MM.1S (cell line): ENCODE results near the gene C16orf95.

ENCODE experiments used
- DNase-seq: peaks from one replicate; pipeline ENCODE4 v3.0.0-alpha.2; 2015
- H2AFZ ChIP-seq: fragments of 300-600 bp; sonication (generic); 2 replicates; pipeline ENCODE4 v1.6.0; 2016; ENCODE audit warnings: antibody characterized with exemption, low read length
- H3F3A ChIP-seq: fragments of 300-600 bp; sonication (generic); 2 replicates; pipeline ENCODE4 v1.6.1; 2016; ENCODE audit warnings: mild to moderate bottlenecking, antibody characterized with exemption, low read length, moderate library complexity, mixed read lengths; ENCODE audit not compliant: insufficient read depth
- H3K27ac ChIP-seq: fragments of 300-600 bp; sonication (generic); 2 replicates; pipeline ENCODE4 v1.5.1; 2016; ENCODE audit warnings: mild to moderate bottlenecking, low read length
- H3K27me3 ChIP-seq: fragments of 300-600 bp; sonication (generic); replicated peaks from 2 replicates; pipeline ENCODE4 v1.6.0; 2016; ENCODE audit warnings: low read length; ENCODE audit not compliant: insufficient read depth
- H3K36me3 ChIP-seq: fragments of 300-600 bp; sonication (generic); replicated peaks from 2 replicates; pipeline ENCODE4 v1.6.1; 2016; ENCODE audit warnings: mild to moderate bottlenecking, low read length, mixed read lengths; ENCODE audit not compliant: insufficient read depth
- H3K4me1 ChIP-seq: fragments of 300-600 bp; sonication (generic); 2 replicates; pipeline ENCODE4 v1.6.1; 2016; ENCODE audit warnings: low read length, mixed read lengths
- H3K4me2 ChIP-seq: fragments of 300-600 bp; sonication (generic); 2 replicates; pipeline ENCODE4 v1.6.0; 2016; ENCODE audit warnings: low read depth, low read length
- H3K4me3 ChIP-seq: fragments of 300-600 bp; sonication (generic); 2 replicates; pipeline ENCODE4 v1.5.1; 2016; ENCODE audit warnings: low read length, mixed read lengths
- H3K79me2 ChIP-seq: fragments of 300-600 bp; sonication (generic); 2 replicates; pipeline ENCODE4 v1.6.1; 2016; ENCODE audit warnings: mixed run types, low read length, mixed read lengths
- H3K9ac ChIP-seq: fragments of 300-600 bp; sonication (generic); 2 replicates; pipeline ENCODE4 v1.6.1; 2016; ENCODE audit warnings: low read length, mixed read lengths
- H3K9me2 ChIP-seq: fragments of 300-600 bp; sonication (generic); replicated peaks from 2 replicates; pipeline ENCODE4 v1.6.1; 2016; ENCODE audit warnings: mild to moderate bottlenecking, low read length, mixed read lengths; ENCODE audit not compliant: insufficient read depth
- H3K9me3 ChIP-seq: fragments of 300-600 bp; sonication (generic); replicated peaks from 2 replicates; pipeline ENCODE4 v1.6.1; 2016; ENCODE audit warnings: mild to moderate bottlenecking, low read length, mixed read lengths; ENCODE audit not compliant: insufficient read depth
- H4K20me1 ChIP-seq: fragments of 300-600 bp; sonication (generic); 2 replicates; pipeline ENCODE4 v1.6.1; 2016; ENCODE audit warnings: mild to moderate bottlenecking, low read length, moderate library complexity, mixed read lengths; ENCODE audit not compliant: insufficient read depth
- CTCF ChIP-seq: fragments of 300-600 bp; sonication (generic); IDR thresholded peaks from 2 replicates; pipeline ENCODE4 v1.5.1; 2016; ENCODE audit warnings: antibody characterized with exemption, low read length, mixed read lengths
- EZH2 ChIP-seq: fragments of 300-600 bp; sonication (generic); optimal IDR thresholded peaks from 2 replicates; pipeline ENCODE3; 2017; ENCODE audit warnings: low read depth, mild to moderate bottlenecking, antibody characterized with exemption, low read length, mixed read lengths
- EZH2phosphoT487 ChIP-seq: fragments of 300-600 bp; sonication (generic); IDR thresholded peaks from 2 replicates; pipeline ENCODE4 v1.6.1; 2018; ENCODE audit warnings: antibody characterized with exemption, low read length

The C16orf95 gene, protein sequence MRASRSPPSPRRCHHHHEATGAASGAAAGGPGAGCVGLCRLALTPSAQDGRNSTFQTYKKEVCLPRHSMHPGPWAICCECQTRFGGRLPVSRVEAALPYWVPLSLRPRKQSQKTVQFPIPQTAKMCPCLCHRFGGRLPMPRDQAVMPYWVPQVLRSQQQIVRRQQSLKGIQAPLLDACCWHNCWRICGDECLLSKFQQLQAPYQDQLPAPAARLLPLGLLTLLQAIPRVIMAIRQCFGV

DNA sequence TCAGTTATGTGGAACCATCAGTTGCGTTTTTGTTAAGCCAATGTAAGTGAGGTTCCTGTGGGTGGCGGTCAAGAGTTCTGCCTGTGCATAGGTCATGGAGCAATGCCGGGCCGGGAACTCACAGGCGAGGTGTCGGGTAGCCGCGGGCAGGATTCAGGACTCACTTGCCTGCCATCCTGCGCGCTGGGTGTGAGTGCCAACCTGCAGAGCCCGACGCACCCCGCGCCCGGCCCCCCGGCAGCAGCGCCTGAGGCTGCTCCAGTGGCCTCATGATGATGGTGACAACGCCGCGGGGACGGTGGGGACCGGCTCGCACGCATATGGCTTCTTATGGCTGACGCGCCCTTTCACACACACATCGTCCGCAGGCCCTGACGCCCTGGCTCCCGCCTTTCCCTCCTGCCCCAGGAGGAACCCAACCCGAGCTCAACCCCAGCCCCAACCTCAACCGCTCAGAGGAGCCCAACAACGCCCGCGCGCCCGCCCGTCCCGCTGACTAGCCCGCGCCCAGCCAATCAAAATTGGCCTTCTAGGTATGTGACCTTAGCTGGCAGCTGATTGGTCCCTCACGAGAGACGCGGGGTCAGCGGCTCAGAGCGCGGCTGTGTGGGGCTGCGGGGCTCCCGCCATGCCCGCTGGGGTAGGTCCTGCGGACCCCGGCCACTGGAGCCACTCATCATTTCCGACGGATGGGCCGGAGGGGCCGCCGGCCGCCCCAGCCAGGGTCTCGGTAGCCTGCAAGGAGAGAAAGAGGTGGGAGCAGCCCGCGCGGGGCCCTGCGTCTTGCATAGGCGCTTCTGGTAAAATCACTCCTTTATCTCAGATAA lies at the start of gene C16orf95:
C16orf95 (minus strand) TSS at position 470 of the 827 bp plus-strand sequence; CDS start at position 320, 150 bp downstream.
- H4K20me1 ChIP-seq = no peaks in the 10 kb centered on the region
- peak within 1 kb of the TSS; percentile 95 for H3K9ac ChIP-seq
- H3K4me3 ChIP-seq = peak within 1 kb of the TSS; percentile 76
- H3K4me2 ChIP-seq = peak within 1 kb of the TSS; percentile 77
- no peaks in the 10 kb centered on the region for H3K9me3 ChIP-seq
- peaks cover 12% of the 10 kb centered on the region for H3K4me1 ChIP-seq
- H3K36me3 ChIP-seq = no peaks in the 10 kb centered on the region
- peak; percentile 48 for TF ChIP-seq CTCF
- no peak for TF ChIP-seq EZH2phosphoT487
- TF ChIP-seq EZH2 = no peak
- peak within 1 kb of the TSS; percentile 72 for H3K27ac ChIP-seq
- H3F3A ChIP-seq = 0 out of 2 replicates have a peak, but pooled peaks cover 4% of the 10 kb centered on the region
- H2AFZ ChIP-seq = peak within 1 kb of the TSS; percentile 75
- no peaks in the 10 kb centered on the region for H3K9me2 ChIP-seq
- H3K79me2 ChIP-seq = peaks cover 21% of the 10 kb centered on the region
- DNase-seq = peak; percentile 86
- no peaks in the 10 kb centered on the region for H3K27me3 ChIP-seq

GRCh38 chr16:87366930-87367329 lies 49.7 kb upstream of the C16orf95 start:
- Histone ChIP-seq H3K4me2 (no peak overlapping the region), H3K27ac (no peak overlapping the region), H3K4me3 (no peak overlapping the region), H3K27me3 (no peaks in the 10 kb centered on the region), H4K20me1 (no peaks in the 10 kb centered on the region), H3K9me2 (no peaks in the 10 kb centered on the region), H2AFZ (no peak overlapping the region), H3K4me1 (no peaks in the 10 kb centered on the region), H3K9me3 (no peaks in the 10 kb centered on the region), H3F3A (no peaks in the 10 kb centered on the region), H3K36me3 (no peaks in the 10 kb centered on the region), H3K9ac (no peak overlapping the region), H3K79me2 (peaks cover 24% of the 10 kb centered on the region)
- TF ChIP-seq EZH2phosphoT487 (no peak), CTCF (no peak), EZH2 (no peak)
- no peak for DNase-seq

DNA sequence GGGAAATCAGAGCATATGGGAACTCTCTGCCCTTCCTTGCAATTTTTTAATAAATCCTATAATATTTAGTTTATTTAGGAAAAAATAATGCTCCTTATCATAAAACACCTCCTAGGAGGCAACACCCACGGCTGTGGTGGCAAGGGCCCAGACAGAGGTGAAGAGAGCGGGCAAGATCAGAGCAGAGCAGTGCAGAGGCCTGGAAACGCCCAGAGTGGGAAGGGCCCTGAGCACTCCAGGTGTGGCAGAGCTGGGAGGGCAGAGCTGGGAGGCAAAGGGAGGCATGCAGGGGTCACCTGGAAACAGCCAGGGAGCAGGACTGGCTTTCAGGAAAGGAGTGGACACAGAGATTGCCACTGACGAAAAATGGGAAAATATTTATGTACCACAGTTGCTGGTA lies 49.1 kb upstream of the C16orf95 start:
- no peaks in the 10 kb centered on the region for H3K36me3 ChIP-seq
- TF ChIP-seq EZH2 (no peak), CTCF (no peak)
- no peak overlapping the region for H3K4me3 ChIP-seq
- H3K27ac ChIP-seq = no peak overlapping the region
- H3K79me2 ChIP-seq = peaks cover 19% of the 10 kb centered on the region
- no peak for DNase-seq
- no peak overlapping the region for H3K4me2 ChIP-seq
- H3K9me3 ChIP-seq = no peaks in the 10 kb centered on the region
- no peaks in the 10 kb centered on the region for H3K9me2 ChIP-seq
- H2AFZ ChIP-seq = no peak overlapping the region
- no peaks in the 10 kb centered on the region for H3F3A ChIP-seq
- no peaks in the 10 kb centered on the region for H4K20me1 ChIP-seq
- no peak overlapping the region for H3K9ac ChIP-seq
- no peaks in the 10 kb centered on the region for H3K27me3 ChIP-seq
- no peaks in the 10 kb centered on the region for H3K4me1 ChIP-seq
